ENCODE measurements around the gene IQUB.

The IQUB gene

GRCh38 chr7:123437447-123437995, 96.9 kb downstream of the IQUB start:
- no peak overlapping the region for H3K27ac ChIP-seq (replicated peaks)
- DNase-seq (ENCODE audit: low read depth in 1 of 2, low spot score in 1 of 2): no peak
- TF ChIP-seq REST (IDR thresholded peaks at IDR 0.05; ENCODE audit: insufficient replicate concordance, low read depth): no peak
- no peak for TF ChIP-seq SPI1 (IDR thresholded peaks at IDR 0.05; ENCODE audit: borderline replicate concordance, low read depth)
- no peak for TF ChIP-seq POLR2AphosphoS5 (IDR thresholded peaks at IDR 0.05; ENCODE audit: low read depth)
- TF ChIP-seq GABPA (IDR thresholded peaks at IDR 0.05; ENCODE audit: low read depth): no peak
- TF ChIP-seq, protein P1, sequence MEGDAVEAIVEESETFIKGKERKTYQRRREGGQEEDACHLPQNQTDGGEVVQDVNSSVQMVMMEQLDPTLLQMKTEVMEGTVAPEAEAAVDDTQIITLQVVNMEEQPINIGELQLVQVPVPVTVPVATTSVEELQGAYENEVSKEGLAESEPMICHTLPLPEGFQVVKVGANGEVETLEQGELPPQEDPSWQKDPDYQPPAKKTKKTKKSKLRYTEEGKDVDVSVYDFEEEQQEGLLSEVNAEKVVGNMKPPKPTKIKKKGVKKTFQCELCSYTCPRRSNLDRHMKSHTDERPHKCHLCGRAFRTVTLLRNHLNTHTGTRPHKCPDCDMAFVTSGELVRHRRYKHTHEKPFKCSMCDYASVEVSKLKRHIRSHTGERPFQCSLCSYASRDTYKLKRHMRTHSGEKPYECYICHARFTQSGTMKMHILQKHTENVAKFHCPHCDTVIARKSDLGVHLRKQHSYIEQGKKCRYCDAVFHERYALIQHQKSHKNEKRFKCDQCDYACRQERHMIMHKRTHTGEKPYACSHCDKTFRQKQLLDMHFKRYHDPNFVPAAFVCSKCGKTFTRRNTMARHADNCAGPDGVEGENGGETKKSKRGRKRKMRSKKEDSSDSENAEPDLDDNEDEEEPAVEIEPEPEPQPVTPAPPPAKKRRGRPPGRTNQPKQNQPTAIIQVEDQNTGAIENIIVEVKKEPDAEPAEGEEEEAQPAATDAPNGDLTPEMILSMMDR (IDR thresholded peaks at IDR 0.05; ENCODE audit: insufficient read depth, low read length): no peak
- no peak overlapping the region for H3K4me3 ChIP-seq (replicated peaks; ENCODE audit: insufficient read depth, low read length)
- no peaks in the 10 kb centered on the region for H3K27me3 ChIP-seq (ENCODE audit: insufficient read depth, poor library complexity, severe bottlenecking)

- no peak for DNase-seq (ENCODE audit: low read depth in 1 of 2, low spot score in 1 of 2)
- H3K4me3 ChIP-seq (replicated peaks; ENCODE audit: insufficient read depth, low read length): no peak overlapping the region
- H3K27me3 ChIP-seq (ENCODE audit: insufficient read depth, poor library complexity, severe bottlenecking): no peaks in the 10 kb centered on the region
- TF ChIP-seq, protein P1 (IDR thresholded peaks at IDR 0.05; ENCODE audit: insufficient read depth, low read length): no peak
- TF ChIP-seq GABPA (IDR thresholded peaks at IDR 0.05; ENCODE audit: low read depth) (no peak), SPI1 (IDR thresholded peaks at IDR 0.05; ENCODE audit: borderline replicate concordance, low read depth) (no peak), POLR2AphosphoS5 (IDR thresholded peaks at IDR 0.05; ENCODE audit: low read depth) (no peak), REST (IDR thresholded peaks at IDR 0.05; ENCODE audit: insufficient replicate concordance, low read depth) (no peak)
- H3K27ac ChIP-seq (replicated peaks): no peak overlapping the region
These were observed 99.2 kb downstream of the IQUB start for GRCh38 chr7:123435080-123435700.

- Histone ChIP-seq H3K27ac (replicated peaks) (no peak overlapping the region), H3K27me3 (ENCODE audit: insufficient read depth, poor library complexity, severe bottlenecking) (no peaks in the 10 kb centered on the region), H3K4me3 (replicated peaks; ENCODE audit: insufficient read depth, low read length) (no peak overlapping the region)
- no peak for DNase-seq (ENCODE audit: low read depth in 1 of 2, low spot score in 1 of 2)
- TF ChIP-seq, protein P1 (IDR thresholded peaks at IDR 0.05; ENCODE audit: insufficient read depth, low read length): no peak
- TF ChIP-seq POLR2AphosphoS5 (IDR thresholded peaks at IDR 0.05; ENCODE audit: low read depth): no peak
- TF ChIP-seq SPI1 (IDR thresholded peaks at IDR 0.05; ENCODE audit: borderline replicate concordance, low read depth): no peak
- TF ChIP-seq REST (IDR thresholded peaks at IDR 0.05; ENCODE audit: insufficient replicate concordance, low read depth): no peak
These were observed 100.7 kb downstream of the IQUB start for GRCh38 chr7:123433665-123434064.

Measured in HL-60 (cell line).